ENCODE results near the gene NDOR1.
"Not testable (repeated sequence)": the region's sequence is repeated elsewhere in the genome, so short reads cannot be mapped to it uniquely, and the experiment has no call there.

NDOR1 gene

GRCh38 chr9:137245450-137246421 lies 40.2 kb downstream of the NDOR1 start:
- DNase-seq: peak; percentile 46

GRCh38 chr9:137247135-137247915 lies 41.8 kb downstream of the NDOR1 start:
- no peak for DNase-seq

GRCh38 chr9:137247916-137248175 lies 42.3 kb downstream of the NDOR1 start:
- DNase-seq: no peak

GRCh38 chr9:137250329-137251193 lies 45.1 kb downstream of the NDOR1 start:
- no peak for DNase-seq

GRCh38 chr9:137251194-137251461 lies 45.6 kb downstream of the NDOR1 start, which contains the start of gene STPG3:
Gene STPG3, plus strand, starts transcription at chr9:137251286. Its CDS starts 1 bp downstream, at chr9:137251287.
- DNase-seq: no peak

GRCh38 chr9:137251490-137252268 lies 46.2 kb downstream of the NDOR1 start:
- no peak for DNase-seq

GRCh38 chr9:137252555-137253506 lies 47.3 kb downstream of the NDOR1 start:
- no peak for DNase-seq

GRCh38 chr9:137253717-137254623 lies 48.5 kb downstream of the NDOR1 start:
- no peak for DNase-seq

GRCh38 chr9:137254624-137255447 lies 49.3 kb downstream of the NDOR1 start, which contains the start of gene NELFB:
Gene NELFB, plus strand, starts transcription at chr9:137255327.
- DNase-seq: no peak

GRCh38 chr9:137255448-137256114 lies 50.1 kb downstream of the NDOR1 start:
- no peak for DNase-seq

- DNase-seq: no peak
Measured at GRCh38 chr9:137256362-137256761, 50.9 kb downstream of the NDOR1 start.

GRCh38 chr9:137256856-137257255 lies 51.4 kb downstream of the NDOR1 start:
- no peak for DNase-seq

- not testable (repeated sequence) for DNase-seq
Measured at GRCh38 chr9:137262173-137262908, 56.8 kb downstream of the NDOR1 start.

GRCh38 chr9:137262909-137263285 lies 57.4 kb downstream of the NDOR1 start:
- no peak for DNase-seq

GRCh38 chr9:137263506-137263905 lies 58.0 kb downstream of the NDOR1 start:
- DNase-seq: no peak

- DNase-seq: no peak
Measured at GRCh38 chr9:137264067-137264466, 58.6 kb downstream of the NDOR1 start.

- DNase-seq: no peak
Measured at GRCh38 chr9:137265496-137266161, 60.1 kb downstream of the NDOR1 start.

Data from NCI-H1694 (cell line).